Hematopoietic multipotent progenitor cell treated with erythropoietin and hydrocortisone succinate and interleukin-3 and kit ligand, for 6 days (in vitro differentiated cells): ENCODE results near the gene CLCN1.
A peak's percentile ranks its signal among the peaks of the same experiment; 100 is the strongest.
"Not testable (repeated sequence)": the region's sequence is repeated elsewhere in the genome, so short reads cannot be mapped to it uniquely, and the experiment has no call there.

ENCODE experiments used
- DNase-seq: peaks from one replicate; pipeline ENCODE4 v3.0.0-alpha.2; 2015

The CLCN1 gene

DNA sequence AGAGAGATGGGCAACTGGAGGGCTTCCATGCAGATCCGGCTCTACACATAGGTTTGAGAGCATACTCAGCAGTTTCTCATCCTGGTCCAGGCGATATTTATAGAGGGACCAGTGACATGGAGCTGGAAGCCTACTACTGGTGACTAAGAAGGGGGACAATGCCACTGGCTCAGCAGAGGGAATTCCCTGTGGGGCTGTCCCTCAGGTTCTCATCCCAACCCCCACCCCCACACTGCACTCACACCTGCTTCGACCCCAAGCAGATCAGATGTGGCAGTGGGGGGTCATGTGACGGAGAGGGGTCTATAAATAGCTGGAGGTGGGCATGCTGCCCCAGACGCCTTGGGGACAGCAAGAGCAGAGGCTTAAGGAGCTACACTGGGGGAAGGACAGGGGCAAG lies at the start of gene CLCN1:
TSS of gene CLCN1 (plus strand) at position 336 of the 400 bp plus-strand sequence. CDS start 102 bp downstream, outside the sequence.
- no peak for DNase-seq

DNA sequence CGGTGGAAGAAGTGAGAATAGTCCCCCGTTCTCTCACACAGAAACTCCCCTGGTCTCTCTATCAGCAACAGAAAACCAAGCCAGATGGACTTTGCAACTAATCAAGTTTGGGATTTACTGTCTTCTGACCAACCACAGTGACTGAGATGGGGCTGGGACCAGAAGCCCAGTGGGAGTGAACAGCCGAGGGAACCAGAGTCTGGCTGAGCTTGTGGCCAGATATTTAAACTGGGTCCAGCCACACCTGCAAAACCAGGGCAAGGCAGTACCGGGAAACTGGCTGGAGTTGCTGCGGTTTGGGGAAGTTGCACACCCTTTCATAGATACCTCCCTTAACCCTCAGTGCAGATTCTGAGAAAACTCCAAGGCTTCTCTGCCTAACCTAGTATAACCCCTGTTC lies 46.7 kb upstream of the CLCN1 start:
- no peak for DNase-seq

DNA sequence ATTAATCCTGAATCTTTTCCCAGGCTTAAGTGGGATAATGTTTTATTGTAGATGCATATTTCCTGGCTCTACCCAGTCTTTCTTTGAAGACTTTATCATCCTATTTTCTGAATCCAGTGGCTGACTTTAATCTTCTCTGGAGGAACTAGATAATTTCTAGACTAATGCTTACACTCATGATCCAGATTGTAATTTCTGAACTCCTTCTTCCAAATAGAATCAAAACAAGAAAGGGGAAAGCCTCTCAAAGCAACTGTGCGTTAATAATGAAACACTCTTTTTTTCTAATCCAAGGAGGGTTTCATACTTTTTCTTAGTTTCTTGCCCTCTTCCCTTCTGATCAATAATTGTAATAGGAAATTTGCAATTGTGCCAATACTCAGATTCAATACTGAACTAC lies 44.7 kb upstream of the CLCN1 start:
- no peak for DNase-seq

DNA sequence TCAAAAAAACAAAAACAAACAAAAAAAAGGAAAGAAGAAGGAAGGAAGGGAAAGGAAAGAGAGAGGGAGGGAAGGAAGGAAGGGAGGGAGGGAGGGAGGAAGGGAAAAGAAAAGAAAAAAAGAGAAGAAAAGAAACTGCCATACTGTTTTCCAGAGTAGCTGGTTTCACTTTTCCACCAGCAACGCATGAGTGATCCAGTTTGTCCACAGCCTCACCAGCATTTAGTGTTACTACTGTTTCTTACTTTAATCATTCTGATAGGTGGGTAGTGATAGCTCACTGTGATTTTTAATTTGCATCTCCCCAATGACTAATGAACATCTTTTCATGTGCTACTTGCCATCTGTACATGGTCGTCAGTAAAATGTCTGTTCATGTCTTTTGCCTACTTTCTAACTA lies 43.0 kb upstream of the CLCN1 start:
- DNase-seq: no peak

DNA sequence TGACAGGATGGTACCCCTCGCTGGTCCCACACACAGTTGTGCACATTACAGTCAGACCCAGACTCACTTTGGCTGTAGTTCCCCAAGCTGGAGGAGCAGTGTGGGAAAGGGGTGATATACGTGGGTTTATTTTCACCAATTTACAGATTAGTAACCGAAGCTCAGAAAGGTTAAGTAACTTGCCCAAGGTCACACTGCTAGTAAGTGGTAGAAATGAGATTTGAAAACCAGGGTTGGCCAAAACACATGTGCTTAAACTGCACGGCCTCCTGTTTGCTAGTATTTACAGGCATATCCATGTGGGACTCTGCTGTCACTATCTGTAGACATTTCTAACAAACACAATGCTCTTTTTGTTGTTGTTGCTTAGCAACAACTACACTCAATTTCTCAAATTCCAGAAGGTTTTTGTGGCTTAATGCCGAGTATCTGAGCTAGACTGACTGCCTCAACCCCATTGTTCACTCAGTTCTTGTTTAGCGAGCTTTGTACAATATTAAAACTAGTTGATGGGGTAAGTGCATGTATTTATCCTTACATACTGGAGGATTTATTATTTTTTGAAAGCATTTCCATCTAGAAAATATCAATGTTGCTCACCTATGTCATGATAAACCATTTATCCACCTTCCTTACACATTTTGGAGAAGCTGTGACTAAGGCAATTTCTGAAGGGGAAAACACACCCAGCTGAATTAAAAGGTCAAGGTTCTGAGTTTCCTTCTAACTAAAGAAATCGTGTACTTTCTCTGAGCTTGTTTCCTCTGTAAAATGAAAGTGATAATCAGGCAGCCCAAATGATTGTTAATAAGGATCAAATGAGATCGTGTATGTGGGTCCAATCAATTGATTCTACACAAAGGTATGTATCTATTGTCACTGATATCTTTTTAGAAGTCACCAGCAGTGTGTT lies 36.5 kb upstream of the CLCN1 start:
- DNase-seq: no peak

DNA sequence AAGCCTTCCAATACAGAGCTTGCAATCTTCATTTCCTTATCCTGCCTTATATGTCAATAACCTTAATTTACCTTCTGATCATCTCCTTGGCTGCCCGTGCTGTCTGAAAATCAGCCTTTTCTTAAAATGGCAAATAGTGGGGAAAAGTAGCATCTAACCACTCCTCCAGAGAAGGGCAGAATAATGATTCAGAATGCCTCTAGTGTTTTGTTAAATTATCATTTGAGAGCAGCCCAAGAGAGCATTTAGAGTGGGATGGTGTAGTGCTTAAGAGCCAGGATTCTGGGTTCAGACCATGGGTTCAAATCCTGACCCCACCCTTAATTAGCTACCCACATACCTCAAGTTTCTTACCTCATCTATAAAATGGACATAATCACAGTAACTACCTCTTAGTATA lies 35.8 kb upstream of the CLCN1 start:
- DNase-seq: no peak

DNA sequence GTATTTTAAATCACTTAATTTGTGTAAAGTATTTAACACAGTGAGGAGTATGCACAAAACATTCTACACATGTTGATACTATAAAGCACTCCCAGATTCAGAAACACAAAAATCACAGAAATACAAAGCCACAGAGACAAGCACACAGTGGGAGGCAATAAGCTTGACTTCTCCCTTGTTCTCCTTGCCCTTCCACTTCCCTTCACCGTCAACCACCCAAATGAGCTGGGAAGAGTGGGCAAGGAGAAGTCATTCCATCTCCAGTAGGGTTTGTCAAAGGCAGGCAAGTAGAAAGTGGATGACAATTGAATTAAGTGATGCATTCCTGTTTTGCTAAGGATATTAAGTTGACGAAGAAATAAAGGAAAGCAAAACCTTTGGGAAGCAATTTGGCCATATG lies 35.3 kb upstream of the CLCN1 start:
- no peak for DNase-seq

DNA sequence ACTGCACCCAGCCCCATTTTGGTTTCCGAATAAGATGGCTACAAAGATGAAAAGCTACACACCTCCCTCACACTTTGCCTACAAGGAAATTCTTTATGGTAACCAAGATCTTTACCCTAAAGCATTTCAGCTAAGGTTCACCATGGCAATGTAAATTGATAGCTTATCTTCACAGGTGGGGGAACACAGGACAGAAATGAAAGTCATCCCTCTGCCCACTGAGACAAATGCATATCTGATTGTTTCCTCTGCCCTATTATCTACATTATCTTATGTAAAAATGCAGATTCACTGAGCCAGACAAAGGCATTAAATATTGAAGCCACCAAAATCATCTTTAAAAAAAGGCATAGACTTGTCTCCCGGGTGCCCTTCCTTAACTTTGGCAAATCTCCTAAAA lies 34.4 kb upstream of the CLCN1 start:
- no peak for DNase-seq

DNA sequence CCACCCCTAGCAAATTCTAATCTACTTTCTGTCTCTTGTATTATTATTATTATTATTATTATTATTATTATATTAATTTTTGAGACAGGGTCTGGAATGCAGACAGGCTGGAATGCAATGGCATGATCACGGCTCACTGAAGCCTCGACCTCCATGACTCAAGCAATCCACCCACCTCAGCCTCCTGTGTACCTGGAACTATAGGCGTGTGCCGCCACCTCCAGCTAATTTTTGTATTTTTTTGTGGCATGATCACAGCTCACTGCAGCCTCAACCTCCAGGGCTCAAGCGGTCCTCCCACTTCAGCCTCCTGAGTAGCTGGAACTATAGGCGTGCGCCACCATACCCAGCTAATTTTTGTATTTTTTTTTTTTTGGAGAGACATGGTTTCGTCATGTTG lies 33.8 kb upstream of the CLCN1 start:
- DNase-seq: no peak

DNA sequence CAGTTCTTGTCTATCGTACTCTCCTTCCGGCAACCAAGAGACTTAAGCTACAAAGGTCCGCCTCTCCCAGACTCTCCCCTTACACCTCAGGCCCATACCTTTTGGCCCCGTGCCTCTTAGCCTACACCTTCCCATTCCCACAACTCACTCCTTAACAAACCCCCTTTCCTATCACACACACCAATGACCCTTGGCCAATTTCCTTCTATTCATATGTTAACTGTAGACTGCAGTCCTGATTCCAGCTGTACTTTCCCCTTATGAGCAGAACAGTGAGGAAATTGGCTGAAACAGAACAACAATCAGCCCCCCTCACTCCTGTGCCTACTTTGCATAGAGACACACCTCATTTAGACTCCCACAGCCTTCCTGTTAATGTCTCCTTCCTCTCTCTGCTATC lies 32.5 kb upstream of the CLCN1 start:
- no peak for DNase-seq

DNA sequence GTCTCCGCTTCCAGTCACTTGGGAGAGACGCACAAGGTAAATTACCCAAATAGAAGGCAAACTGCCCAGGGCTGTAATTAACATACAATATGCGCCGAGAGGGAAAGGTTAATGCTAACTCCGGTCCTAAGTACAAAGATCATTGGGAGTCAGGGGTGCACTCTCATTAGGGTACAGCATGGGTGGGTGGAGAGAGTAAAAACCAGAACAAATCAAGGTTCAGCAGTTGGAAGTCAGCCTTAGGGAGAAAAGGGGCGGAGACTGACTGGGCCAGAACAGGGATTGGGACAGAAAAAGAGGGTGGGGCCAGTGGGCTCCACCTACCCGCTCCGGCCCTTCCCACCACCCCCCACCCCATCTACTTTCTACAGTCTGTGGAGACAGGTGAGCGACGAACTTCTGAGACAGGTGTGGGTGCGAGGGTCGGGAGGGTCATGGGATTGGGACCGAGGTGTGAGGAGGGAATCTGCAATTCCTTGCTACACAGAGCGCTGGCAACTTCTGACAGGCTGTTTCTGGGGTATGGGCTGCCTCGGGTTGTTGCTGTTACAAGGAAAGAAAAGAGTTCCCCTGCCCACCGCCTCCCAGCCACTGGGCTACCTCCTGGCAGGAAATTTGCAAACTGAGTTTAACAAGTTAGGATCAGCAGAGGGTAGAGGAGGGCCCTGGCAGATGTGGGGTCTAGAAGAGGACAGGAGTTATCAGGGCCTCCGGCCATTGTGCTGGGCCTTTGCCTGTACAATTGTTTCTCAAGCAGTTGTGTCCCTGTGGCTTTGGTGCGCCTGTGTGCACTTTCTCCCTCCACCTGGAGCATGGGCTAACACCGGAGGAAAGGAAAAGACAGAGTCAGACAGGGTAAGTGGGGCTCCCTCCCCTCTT lies 31.1 kb upstream of the CLCN1 start, which contains the start of gene TMEM139:
TSS of gene TMEM139 (plus strand) at position 368 of the 879 bp plus-strand sequence. CDS start 1,000 bp downstream, outside the sequence.
- no peak for DNase-seq

DNA sequence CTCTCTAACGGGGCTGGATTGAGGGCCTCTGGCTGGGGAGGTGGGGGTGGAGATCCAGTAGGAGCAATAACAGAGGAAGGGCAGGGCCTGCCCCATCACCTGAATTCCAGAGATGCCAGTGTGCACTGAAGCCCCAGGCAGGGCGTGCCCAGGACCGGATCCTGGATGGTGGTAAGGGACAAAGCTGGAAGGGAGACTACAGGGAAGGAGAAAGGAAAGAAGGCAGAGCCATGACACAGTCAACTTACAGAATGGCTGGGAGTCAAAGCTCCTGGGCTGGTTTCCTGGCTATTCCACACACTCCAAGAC lies 30.5 kb upstream of the CLCN1 start:
- no peak for DNase-seq

DNA sequence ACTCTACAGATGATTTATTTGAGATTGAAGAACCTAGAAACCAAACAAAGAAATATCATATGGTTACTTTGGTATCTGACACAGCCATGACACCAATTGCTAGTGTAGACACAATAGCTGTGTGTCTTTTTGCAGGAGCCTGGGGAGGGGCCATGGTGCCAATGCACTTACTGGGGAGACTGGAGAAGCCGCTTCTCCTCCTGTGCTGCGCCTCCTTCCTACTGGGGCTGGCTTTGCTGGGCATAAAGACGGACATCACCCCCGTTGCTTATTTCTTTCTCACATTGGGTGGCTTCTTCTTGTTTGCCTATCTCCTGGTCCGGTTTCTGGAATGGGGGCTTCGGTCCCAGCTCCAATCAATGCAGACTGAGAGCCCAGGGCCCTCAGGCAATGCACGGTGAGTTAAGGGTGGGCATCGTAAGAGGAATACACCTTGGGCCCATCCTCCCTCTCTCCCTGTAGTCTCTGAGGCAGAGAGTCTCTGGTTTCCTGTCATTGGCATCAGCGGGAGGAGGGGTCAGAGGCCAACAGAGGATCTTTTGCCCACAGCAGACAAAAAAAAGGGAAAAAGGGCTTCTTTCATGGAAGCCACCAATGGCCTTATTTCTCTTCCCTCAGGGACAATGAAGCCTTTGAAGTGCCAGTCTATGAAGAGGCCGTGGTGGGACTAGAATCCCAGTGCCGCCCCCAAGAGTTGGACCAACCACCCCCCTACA lies 29.9 kb upstream of the CLCN1 start:
- DNase-seq: no peak

DNA sequence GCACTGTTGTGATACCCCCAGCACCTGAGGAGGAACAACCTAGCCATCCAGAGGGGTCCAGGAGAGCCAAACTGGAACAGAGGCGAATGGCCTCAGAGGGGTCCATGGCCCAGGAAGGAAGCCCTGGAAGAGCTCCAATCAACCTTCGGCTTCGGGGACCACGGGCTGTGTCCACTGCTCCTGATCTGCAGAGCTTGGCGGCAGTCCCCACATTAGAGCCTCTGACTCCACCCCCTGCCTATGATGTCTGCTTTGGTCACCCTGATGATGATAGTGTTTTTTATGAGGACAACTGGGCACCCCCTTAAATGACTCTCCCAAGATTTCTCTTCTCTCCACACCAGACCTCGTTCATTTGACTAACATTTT lies 29.4 kb upstream of the CLCN1 start:
- DNase-seq: no peak

DNA sequence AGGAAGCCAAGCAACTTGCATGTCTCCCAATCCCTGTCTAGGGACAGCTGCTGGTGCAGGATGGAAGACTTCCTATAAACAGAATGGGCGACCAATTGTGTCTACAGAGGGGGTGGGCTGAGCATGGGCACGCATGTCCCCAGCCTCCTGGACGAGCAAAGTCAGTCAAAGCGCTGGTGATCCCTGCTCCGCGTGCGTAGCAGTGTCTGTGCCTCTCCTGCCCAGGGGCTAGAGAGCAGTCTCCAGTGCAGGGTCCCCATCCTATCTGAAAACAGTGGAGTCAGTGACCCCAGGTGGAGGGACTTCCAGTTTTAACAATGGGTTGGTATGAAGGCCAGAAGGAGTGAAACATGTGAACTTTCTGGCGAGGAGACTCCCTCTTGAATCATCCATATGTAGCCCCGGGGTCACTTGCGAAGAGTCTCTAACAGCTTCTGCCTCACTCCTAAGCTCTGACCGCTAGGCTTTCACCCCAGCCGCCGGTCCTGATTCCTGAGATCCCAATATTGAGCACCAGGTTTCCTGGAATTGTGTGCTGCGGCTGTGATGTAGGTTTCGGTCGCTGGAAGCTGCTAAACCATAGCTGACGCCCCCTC lies 28.5 kb upstream of the CLCN1 start:
- DNase-seq: no peak

DNA sequence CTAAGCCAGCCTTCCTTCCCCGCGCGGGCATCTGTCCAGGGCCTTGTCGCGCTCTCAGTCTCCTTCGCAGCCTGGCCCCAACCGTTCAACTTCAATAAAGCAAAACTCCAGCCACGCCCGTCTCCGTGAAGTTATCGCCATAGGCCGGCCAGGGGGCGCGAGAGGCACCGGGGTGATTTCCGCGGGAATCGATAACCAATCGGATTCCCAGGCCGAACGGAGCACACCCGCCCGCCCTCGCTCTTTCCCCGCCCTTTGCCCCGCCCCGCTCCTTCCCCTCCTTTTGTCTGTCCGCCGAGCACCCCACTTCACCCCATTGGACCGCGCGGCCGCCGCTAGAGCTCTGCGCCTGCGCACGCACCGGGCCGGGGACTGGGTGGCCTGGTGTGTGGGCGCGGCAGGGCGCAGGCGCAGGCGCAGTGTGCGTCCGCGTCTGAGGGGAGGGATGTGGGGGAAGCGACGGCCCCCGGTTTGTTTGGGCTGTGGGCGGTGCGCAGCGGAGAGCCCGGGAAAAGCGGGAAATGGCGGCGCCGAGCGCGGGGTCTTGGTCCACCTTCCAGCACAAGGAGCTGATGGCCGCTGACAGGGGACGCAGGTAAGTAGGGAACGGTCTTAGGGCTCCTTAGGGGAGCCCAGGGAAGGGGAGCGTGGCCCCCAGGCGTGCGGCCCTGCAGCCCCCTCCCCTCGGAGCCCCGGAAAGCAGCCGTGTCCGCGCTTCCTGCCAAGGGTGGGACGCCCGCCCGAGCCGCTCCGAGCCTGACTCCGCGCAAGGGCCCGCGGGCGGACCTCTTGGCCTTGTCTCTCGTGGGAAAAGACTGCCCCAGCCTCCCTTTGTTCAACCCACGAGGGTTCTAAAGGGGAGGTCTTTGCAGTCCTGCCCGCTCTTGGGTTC lies 27.7 kb upstream of the CLCN1 start, which contains the start of gene CASP2:
TSS of gene CASP2 (plus strand) at position 417 of the 892 bp plus-strand sequence. CDS start at position 522, 105 bp downstream.
- DNase-seq: peak; percentile 98

DNA sequence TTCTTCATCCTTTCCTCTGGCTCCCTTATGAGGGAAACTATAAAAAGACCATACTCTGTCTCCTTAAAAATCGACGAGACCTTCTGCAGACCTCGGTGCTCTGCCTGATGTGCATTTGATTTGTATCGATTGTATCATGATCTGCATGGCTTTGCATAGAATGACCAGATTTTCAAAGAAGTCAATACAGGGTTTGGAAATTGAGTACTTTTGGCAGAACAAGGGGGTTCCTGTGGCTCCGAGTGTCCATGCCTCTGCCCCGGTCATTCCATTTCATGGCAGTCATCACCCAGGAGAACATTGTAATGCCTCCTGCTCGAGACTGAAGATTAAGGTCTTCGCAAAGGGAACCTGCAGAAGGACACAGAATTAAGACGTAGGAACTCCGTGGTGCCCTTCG lies 27.1 kb upstream of the CLCN1 start:
- no peak for DNase-seq

DNA sequence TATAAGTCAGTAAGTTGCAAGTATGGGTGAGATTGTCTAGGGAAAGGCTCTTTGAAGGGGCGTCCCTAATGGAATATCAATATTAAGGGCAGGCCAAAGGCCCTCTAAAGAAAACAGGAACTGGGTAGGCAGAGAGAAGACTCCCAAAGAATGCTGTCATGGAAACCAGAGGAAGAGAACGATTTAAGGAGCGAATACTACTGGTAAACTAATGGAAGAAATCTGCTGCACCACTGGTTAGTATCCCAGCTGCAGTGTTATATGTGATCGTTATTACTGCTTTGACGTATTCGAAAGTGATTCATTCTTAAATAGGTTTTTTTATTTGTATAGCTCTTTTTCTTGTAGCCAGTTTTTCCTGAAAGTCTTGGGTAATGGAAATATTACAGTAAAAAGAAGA lies 26.5 kb upstream of the CLCN1 start:
- DNase-seq: peak; percentile 39

DNA sequence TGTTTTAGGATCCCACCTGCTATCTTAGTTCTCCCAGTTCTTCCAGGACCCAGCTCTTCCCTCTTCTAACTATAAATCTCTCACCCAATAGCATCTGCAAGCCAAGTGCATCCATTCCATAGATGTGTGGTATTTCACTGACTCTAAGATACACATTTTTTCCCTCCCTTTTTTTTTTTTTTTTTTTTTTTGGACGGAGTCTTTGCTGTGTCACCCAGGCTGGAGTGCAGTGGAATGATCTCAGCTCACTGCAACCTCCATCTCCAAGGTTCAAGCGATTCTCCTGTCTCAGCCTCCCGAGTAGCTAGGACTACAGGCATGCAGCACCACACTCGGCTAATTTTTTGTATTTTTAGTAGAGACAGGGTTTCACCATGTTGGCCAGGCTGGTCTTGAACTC lies 26.0 kb upstream of the CLCN1 start:
- DNase-seq: not testable (repeated sequence)

DNA sequence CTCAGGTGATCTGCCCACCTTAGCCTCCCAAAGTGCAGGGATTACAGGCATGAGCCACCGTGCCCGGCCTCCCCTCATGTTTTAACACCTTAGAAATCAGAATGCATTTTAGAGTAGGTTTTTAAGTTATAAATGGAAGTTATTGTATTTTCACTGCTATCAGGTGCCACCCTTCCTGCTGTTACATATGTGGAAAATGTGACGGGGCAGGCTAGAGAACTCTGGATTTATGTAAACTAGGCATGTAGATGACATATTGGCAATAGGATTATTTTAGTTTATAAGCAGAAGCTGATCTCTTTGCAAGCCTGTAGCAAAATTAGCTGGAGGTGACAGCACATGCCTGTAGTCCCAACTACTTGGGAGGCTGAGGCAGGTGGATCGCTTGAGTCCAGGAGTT lies 25.6 kb upstream of the CLCN1 start:
- no peak for DNase-seq

DNA sequence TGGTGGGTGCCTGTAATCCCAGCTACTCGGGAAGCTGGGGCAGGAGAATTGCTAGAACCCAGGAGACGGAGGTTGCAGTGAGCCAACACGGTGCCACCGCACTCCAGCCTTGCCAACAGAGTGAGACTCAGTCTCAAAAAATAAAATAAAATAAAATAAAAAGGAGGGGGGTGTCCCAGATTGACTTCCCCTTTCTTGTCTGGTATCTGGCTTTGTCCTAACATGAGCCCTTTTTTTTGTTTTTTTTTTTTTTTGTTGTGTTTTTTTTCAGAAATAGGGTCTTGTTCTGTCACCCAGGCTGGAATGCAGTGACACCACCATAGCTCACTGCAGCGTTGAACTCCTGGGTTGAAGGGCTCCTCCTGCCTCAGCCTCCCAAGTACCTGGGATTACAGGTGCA lies 23.0 kb upstream of the CLCN1 start:
- no peak for DNase-seq

DNA sequence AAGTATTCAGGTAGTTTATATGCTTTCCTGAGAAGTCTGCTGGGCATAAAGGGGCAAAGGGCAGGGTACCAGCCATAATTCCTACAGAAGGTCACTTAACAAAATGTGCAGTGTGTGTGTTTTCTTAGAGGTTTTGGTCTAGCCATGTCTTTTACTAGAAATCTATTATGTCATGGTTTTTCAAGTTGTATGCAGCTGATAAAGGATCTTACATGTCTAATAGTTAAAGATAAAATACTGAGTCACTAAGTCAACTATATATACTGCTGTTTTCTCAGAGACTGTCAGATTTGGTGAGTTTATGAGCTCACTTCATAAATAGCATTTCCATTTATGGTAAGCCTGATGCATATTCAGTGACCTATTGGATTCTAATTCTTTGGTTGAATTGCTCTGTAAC lies 20.0 kb upstream of the CLCN1 start:
- DNase-seq: peak; percentile 32
